HG03342 (cell line): Measurements from ENCODE around the gene ST6GALNAC3.
"Not testable (repeated sequence)": the region's sequence is repeated elsewhere in the genome, so short reads cannot be mapped to it uniquely, and the experiment has no call there.

Experiments
- ATAC-seq: cut with Tn5 transposase; IDR thresholded peaks from one replicate; pipeline ENCODE4 v1.9.1; 2021; ENCODE audit warnings: mild to moderate bottlenecking, moderate library complexity; ENCODE audit not compliant: unreplicated experiment

Gene ST6GALNAC3

DNA sequence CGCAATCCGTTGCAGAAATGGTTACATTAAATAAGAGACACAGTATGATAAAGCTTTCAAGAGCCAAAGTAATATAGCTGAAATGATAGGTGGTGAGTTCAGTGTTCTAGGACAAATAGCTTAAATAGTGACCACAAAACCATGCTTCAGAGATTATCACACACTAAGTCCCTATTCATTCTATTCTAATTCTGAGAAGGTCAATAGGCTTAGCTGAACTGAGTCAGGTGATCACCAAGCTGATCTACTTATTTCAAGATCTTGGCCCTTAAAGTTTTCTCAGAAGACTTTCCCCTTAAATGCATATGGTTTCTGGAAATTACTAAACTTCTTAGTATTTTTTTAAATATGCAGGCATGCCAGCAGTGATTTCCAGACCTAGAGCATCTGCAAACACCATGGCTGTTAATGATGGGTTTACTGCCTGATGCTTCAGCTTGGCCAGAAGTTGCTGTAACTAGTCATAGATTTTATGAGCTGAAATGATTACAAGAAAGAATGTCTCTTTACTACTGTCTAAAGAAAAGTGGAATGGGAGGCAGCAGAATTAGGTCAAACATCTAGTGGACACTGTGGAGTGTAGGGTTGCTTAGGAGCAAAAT lies 242.9 kb downstream of the ST6GALNAC3 start:
- no peak for ATAC-seq

DNA sequence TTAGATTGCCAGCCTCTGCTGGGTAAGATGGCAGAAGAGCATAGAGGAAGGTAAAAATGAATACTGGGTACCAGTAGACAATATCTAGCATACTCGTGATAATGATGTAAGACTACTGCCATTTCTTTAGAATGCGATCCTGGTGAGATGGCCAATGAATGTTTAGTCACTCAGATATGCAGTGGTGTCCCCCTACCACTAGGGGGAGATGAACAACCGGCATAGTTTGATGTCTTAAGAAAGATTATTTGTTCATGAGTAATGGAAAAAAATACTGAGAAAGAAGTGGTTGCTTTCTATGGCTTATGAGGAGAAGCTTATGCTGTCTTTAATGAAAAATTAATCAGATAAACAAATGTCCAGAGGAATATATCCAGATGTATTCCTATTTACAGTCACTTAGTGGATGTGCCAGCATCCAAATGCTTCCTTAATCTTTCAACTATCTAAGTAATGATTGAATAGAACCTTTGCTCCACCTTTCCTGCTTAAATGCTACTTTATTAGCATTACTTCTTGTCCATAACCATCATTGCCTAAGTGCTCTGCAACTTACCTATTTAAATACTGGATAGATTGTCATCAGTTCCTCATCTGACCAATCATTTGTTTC lies 256.6 kb downstream of the ST6GALNAC3 start:
- peak; percentile 93 for ATAC-seq

DNA sequence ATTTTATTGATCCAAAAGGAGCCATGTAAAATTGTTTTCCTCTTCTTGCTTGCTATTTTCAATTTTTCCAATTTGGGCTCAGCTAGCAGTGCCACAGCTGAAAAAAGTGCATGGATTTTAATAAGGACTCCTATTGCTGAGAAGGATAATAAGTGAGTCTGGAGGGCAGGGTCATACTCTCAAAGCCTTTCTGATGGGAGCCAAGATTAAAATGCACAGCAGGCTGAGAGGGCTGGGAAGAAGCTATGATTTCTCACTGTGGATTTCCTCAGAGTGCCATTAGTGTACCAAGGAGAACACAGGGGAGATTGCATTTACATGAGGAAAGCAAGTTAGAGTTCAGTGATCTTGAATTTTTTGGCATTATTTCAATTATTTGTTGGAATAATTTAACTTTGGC lies 261.3 kb downstream of the ST6GALNAC3 start:
- ATAC-seq, result no peak

DNA sequence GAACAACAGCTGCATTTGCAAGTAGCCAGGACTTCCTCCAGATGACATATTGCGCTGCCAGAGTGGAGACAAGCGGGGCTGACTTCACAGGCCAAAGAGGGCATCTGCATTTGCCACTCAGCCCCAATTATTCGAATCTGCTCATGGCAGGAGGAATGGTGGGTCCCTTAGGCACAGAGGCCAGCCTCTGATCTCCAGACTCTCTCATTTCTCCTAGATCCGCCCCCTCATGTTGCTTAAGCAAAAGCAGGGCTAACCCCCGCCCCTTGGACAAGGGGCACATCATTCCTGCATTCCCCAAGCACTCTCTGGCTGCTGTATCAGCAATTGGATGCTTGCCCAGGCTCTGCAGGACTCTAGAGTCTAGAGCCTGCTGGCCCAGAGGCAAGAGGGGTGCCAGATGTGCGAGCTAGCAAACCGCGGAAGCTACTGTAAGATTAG lies 262.4 kb downstream of the ST6GALNAC3 start:
- no peak for ATAC-seq

DNA sequence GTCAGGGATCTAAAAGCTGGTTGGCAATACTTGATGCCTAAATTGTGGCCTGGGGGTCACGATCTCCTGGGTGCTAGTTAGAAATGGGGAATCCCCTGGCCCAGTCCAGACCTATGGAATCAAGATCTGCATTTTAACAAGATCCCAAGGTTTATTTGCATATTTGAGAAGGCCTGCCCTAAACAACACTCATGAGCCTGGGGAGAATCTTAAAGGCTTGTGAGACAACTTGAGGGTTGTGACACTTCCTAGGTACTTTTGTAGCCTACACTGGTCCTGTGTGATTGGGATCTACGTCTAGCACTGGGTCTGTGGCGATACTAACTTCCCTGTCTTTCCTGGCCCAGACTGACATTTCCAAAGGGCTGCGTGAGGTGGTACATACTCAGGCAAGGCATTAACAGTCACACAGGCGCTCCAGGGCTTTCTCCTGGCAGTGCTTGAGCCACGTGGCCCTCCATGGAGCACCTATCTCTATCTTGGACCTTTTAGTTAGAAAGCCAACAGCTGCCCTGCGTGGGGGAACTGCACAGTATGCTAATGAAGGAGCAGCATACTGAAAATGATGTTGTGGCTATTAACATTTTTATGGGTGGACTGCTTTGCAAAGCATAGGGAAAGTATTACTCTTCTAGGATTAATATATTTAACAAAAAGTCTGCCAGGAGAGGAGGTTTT lies 263.1 kb downstream of the ST6GALNAC3 start:
- ATAC-seq, result no peak

DNA sequence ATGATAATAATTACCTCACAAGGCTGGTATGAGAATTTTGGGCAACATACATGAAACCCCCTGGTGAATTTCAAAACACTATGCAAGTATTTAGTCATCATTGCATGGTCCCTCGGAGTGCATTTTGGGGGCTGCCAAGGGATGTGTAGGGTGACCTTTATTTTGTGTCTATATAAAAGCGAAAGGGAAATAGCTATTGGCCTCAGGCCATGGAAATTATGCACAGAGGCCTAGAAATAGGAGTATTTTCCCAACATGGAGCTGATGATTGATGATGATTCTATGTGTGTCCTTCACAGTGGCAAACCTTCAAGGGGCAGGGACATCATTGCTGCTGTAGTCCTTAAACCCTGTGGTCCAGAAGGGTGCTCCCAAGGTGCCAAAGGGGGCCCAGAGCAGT lies 265.5 kb downstream of the ST6GALNAC3 start:
- no peak for ATAC-seq

DNA sequence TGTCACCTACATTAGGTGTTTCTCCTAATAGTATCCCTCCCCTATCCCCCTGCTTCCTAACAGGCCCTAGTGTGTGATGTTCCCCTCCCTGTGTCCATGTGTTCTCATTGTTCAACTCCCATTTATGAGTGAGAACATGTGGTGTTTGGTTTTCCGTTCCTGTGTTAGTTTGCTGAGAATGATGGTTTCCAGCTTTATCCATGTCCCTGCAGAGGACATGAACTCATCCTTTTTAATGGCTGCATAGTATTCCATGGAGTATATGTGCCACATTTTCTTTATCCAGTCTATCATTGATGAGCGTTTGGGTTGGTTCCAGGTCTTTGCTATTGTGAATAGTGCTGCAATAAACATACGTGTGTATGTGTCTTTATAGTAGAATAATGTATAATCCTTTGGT lies 267.3 kb downstream of the ST6GALNAC3 start:
- not testable (repeated sequence) for ATAC-seq

DNA sequence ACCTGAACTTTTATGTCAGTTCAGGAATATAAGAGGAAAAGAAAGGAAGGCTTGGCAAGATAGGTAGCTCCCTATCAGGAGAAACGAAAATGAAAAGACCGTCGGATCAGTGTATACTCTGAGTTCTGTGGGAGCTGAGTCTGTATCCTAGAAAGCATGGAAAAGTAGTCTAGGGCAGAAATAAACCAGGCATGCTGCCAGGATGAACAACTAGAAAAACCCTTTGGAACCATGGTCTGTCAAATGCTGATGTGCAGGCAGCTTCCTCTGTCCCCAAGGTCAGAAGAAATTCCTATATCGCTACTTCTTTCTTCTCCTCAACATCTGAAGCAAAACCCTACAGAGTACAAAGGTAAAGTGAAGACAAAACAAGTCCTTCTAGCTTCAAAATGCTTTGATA lies 268.8 kb downstream of the ST6GALNAC3 start:
- ATAC-seq, result no peak

DNA sequence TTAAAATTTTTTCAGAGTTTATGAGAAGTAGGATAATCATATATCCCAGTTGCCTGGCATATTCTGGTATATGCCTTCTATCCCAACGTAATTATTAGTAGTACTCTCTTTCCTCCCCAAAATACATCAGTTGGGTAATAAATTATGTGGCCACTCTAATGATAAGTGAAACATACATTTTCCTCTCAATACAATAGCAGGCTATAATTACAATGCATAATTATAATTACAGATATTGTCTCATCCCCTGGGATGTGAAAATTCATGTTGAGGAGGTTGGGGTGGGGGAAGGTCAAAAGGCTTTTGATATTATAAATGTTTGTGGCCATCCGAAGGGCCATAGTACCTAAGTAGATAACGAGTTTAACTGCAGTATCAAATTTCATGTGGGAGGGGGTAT lies 277.1 kb downstream of the ST6GALNAC3 start:
- ATAC-seq, result no peak

DNA sequence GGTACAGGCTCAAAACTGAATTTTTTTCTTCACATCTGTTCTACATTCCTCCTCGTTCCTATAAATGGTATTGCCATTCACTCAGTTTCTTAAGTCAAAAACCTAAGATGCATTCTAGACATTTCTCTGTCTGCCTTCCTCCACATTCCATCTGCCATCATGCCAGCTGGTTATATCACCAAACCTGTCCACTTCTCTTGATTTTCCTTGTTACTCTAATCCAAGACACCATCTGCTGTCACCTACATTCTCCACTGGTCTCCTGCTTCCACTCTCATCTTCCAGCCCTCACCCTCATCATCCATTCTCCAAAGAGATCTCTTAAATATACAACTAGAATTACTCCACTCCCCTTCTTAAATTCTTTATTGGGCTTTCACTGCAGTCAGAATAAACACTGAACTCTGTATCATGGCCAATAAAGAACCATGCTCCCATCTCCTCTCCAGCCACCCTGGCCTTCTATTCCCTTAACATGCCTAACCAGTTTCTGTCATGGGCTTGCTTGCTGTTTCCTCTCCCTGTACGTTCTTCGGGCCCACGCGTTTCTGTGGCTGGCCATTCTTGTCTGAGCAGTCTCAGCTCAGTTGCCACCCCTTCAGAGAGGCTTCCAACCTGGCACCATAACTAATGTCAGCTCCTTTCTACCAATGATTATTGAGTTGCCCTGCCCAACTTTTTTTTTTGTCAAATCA lies 278.3 kb downstream of the ST6GALNAC3 start:
- no peak for ATAC-seq

DNA sequence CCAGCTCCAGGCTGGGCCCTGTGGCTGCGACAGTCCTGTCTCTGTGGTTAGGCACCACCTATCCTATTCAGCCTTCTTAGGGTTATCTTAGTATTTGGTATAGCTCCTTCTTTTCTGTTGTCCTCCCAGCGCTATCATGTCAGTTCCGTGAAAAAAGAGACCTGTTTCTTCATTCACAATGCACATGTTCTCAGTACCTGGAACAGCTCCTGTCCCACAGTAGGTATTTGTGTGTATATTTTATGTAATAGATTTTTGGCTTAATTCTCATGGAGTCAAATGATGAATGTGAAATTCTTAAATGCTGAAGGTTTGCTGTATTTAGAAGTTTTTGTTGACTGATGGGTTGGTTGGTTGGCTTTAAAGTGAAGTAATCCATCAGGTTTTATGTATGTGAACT lies 279.7 kb downstream of the ST6GALNAC3 start:
- no peak for ATAC-seq

DNA sequence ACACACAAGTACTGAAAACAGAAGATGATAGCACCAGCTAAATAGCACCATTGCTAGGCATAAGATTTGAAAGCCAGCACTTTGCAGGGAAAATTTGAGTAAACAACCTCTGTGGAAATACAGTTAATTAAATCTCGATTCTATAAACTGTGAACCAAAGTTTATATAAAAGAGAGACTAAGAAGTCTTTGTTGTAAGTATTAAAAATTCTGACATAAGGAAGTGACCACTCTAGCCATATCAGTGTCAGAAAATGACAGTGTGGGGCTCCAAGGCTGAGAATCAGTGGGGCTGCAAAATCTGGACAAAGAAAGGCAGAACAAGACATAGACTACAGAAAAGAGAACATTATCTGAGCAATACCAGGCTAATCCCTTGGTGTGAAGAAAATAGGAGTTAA lies 292.2 kb downstream of the ST6GALNAC3 start:
- ATAC-seq, result no peak

DNA sequence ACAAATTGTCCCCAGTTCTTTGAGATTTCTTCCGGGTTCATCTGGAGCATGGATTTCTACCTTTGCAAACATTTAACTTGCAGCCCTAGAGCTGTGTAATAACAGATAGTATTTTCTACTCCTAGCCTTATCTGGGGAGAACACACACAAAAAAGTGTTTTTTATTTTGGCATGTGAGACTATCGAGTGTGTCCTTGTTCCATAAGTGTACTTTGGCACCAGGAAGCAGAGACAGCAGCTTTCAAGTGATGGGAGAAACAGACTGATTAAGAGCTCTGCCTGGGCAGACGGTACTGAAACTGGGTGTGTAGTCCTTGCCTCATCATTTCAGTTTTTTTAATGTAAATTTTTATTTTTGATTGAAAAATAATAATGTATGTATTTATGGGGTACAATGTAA lies 297.4 kb downstream of the ST6GALNAC3 start:
- no peak for ATAC-seq

DNA sequence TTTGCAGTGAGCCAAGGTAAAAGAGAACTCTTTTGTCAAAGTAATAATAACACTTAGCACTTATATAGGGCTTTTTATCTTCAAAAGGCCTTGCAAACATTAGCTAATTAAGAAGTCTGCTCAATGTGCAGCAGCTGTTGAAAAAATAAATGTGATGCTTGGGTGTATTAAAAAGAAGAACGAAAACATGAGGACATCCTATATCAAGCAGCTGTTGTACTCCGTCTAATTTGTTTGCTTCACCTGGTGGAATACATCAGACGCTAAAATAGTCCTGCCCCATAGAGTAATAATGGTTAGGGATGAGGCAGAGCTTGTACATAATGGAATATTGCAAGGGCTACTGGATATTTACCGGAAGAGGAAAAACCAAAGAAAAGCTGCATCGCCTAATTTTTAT lies 299.5 kb downstream of the ST6GALNAC3 start:
- ATAC-seq, result no peak

DNA sequence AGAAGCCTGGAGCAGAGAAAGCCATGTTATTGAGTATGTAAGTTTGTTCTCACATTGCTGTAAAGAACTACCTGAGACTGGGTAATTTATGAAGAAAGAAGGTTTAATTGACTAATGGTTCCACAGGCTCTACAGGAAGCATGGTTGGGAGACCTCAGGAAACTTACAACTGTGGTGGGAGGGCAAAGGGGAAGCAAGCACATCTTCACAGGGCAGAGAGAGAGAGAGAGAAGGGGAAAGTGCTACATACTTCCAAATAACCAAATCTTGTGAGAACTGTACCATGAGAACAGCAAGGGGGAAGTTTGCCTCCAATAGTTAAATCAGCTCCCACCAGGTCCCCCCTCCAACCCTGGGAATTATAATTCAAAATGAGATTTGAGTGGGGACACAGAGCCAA lies 302.7 kb downstream of the ST6GALNAC3 start:
- no peak for ATAC-seq

DNA sequence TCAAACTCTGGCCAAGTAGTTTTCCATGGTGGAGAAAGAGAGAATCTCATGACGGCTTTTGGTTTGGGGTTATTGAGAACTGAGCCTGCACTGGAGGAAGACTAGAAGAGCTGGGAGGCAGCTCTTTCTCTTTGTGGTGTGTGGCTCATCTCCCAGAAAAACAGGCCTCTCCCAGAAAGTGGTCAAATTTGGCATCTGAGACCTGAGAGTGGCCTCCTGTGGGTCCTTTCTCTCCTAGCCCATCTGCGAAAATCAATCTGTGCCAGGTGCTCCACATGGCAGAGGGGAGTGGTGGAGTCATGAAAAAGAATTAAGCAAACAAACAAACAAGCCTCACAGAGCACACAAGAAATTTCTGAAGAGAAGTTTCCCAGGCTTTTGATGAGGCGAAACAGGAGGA lies 305.0 kb downstream of the ST6GALNAC3 start:
- no peak for ATAC-seq

DNA sequence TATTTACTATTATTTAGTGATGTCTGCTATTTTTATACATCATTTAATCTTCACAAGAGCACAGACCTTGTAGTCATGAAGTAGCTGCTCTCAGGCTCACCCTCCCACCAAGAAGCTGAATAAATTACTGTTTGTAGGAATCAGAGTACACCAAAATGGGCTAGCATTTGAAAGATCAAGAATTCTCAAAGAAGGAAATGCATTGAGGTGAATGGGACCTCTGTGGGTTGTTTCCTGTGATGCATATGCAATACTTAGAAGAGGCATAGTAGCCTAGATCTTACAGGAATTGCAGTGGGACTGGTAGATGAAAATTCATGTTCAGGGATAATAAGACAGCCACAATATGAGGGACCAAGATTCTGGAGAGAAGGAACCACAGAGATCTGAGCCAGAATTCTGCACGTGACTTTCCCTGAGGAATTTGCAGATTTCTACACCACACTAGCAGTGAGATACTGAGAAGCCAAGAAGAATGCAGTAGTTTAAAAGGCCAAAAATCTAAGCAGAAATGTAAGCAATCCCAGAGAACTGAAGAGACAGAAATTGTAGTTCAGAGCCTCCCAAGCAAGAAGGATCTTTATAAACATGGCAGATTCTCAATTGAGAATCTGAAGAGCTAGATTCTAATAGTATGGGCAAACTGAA lies 307.0 kb downstream of the ST6GALNAC3 start:
- ATAC-seq, result no peak

DNA sequence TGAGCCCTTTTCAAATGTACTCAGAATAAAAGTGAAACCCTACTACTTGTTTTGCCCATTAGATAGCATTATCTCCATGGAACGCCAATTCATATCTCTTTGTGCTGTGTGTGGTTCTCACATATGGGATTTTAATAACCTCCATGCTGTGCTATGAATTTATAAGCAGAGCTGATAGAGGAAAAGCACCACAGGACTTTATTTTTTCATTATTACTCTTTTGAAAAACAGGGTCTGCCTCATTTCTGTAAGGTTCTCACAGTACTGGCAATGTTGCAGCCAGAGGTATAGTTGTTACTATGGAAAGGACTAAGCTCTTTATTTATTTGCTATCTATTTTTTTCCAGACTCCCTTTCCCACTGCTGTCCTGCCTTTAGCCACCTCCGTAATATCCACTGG lies 313.7 kb downstream of the ST6GALNAC3 start:
- ATAC-seq, result no peak

DNA sequence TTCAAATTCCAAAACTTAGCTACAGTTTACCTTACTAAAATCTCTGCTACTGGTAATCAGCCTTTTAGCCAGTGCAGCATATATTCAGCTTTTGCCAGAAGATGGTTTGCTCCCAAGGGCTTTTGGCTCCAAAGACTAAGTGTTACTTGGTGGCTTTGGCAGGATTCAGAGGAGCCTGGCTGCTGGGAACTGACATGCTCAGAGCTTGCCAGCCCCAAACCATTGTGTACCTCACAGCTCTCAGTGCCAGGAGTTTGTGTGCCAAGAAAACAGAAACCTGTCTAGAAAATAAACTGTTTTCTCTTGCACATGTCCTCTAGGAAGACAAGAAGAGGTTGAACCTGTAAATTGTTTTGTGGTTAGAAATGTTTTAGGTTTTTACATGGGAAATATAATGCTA lies 315.9 kb downstream of the ST6GALNAC3 start:
- no peak for ATAC-seq

DNA sequence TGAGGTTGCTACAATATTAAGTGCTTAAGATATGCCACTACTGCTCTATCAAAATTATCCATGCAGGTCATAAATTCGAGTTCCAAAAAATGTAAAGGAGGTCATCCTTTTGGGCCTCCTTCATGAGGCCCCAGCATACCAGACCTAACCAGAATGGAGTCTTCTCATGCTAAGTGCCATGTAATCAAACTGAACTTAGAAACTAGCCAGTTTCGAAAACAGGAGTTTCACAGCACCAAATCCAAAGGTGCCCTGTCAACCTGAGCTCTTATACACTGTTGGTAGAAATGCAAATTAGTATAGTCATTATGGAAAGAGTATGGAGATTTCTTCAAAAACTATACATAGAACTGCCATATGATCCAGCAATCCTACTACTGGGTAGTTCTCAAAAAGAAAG lies 320.5 kb downstream of the ST6GALNAC3 start:
- ATAC-seq, result no peak

DNA sequence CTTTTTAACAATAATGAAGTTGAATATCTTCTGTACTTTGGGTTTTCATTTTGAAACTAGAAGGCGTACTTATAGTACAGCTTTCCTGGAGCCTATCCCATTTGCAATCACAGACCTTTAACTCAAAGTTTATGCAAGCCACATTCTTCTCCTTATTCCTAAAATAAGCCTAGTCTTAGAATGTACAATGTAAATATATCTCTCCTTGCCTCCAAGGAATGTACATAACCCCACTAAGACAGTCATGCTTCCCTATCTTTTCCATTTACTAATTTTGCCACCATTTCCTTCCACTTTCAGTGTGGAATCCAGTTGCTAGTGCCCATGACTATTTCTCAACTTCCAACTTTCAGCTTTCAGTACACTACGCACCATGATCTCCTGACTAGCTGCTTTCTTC lies 327.6 kb downstream of the ST6GALNAC3 start:
- no peak for ATAC-seq
